Karpas-422 (cell line): ENCODE results near the gene CD70. TPM values are rescaled to one million over a fixed set of nuclear protein-coding genes. Genes with fewer than 3 reads are reported as not detected.
"Not testable (repeated sequence)": the region's sequence is repeated elsewhere in the genome, so short reads cannot be mapped to it uniquely, and the experiment has no call there.

Experiments used
- DNase-seq: peaks from one replicate; pipeline ENCODE4 v3.0.0-alpha.2; 2015
- H2AFZ ChIP-seq: fragments of 200-600 bp; sonication (generic); 2 replicates; pipeline ENCODE4 v1.6.1; 2014; ENCODE audit warnings: antibody characterized with exemption, low read length, mixed read lengths
- H3K27ac ChIP-seq: fragments of 200-600 bp; sonication (generic); 2 replicates; pipeline ENCODE4 v1.5.1; 2014; ENCODE audit warnings: mild to moderate bottlenecking, low read length, moderate library complexity
- H3K27me3 ChIP-seq: fragments of 200-600 bp; sonication (generic); 2 replicates; pipeline ENCODE4 v1.6.1; 2014; ENCODE audit warnings: low read length, mixed read lengths
- H3K36me3 ChIP-seq: fragments of 200-600 bp; sonication (generic); 2 replicates; pipeline ENCODE4 v1.6.1; 2014; ENCODE audit warnings: low read length, mixed read lengths; ENCODE audit not compliant: insufficient read depth
- H3K4me1 ChIP-seq: fragments of 200-600 bp; sonication (generic); 2 replicates; pipeline ENCODE4 v1.6.1; 2014; ENCODE audit warnings: mild to moderate bottlenecking, low read length, mixed read lengths
- H3K4me2 ChIP-seq: fragments of 200-600 bp; sonication (generic); 2 replicates; pipeline ENCODE4 v1.6.1; 2014; ENCODE audit warnings: low read length, low read depth, mild to moderate bottlenecking; ENCODE audit not compliant: poor library complexity, severe bottlenecking
- H3K4me3 ChIP-seq: fragments of 200-600 bp; sonication (generic); 2 replicates; pipeline ENCODE4 v1.5.1; 2014; ENCODE audit warnings: mild to moderate bottlenecking, antibody characterized with exemption, low read length, mixed read lengths
- H3K79me2 ChIP-seq: fragments of 200-600 bp; sonication (generic); 2 replicates; pipeline ENCODE4 v1.6.1; 2014; ENCODE audit warnings: mild to moderate bottlenecking, low read length, mixed read lengths
- H3K9ac ChIP-seq: fragments of 200-600 bp; sonication (generic); 2 replicates; pipeline ENCODE4 v1.6.0; 2014; ENCODE audit warnings: low read length
- H3K9me2 ChIP-seq: fragments of 200-600 bp; sonication (generic), shearing (Covaris generic); replicated peaks from 2 replicates; pipeline ENCODE4 v1.6.0; 2014; ENCODE audit warnings: mild to moderate bottlenecking, low read length, moderate library complexity; ENCODE audit not compliant: insufficient read depth
- H3K9me3 ChIP-seq: fragments of 300-700, 200-600 bp; sonication (generic); 2 replicates; pipeline ENCODE4 v1.6.1; 2014; ENCODE audit warnings: low read length, mixed read lengths
- H4K20me1 ChIP-seq: fragments of 200-600 bp; sonication (generic); 2 replicates; pipeline ENCODE4 v1.6.1; 2014; ENCODE audit warnings: mild to moderate bottlenecking, antibody characterized with exemption, low read length, low read depth; ENCODE audit not compliant: insufficient read depth
- total RNA-seq: library from RNA; depleted of rRNA; stranded (reverse); fragments of >200 nt; shearing (Covaris generic); gene quantifications from 2 replicates; pipeline ENCODE4 v1.2.3, GENCODE V29; 2014; ENCODE audit warnings: low replicate concordance

CD70 gene
- total RNA-seq, 1 experiment from 2014 or later = 12.6 TPM

DNA sequence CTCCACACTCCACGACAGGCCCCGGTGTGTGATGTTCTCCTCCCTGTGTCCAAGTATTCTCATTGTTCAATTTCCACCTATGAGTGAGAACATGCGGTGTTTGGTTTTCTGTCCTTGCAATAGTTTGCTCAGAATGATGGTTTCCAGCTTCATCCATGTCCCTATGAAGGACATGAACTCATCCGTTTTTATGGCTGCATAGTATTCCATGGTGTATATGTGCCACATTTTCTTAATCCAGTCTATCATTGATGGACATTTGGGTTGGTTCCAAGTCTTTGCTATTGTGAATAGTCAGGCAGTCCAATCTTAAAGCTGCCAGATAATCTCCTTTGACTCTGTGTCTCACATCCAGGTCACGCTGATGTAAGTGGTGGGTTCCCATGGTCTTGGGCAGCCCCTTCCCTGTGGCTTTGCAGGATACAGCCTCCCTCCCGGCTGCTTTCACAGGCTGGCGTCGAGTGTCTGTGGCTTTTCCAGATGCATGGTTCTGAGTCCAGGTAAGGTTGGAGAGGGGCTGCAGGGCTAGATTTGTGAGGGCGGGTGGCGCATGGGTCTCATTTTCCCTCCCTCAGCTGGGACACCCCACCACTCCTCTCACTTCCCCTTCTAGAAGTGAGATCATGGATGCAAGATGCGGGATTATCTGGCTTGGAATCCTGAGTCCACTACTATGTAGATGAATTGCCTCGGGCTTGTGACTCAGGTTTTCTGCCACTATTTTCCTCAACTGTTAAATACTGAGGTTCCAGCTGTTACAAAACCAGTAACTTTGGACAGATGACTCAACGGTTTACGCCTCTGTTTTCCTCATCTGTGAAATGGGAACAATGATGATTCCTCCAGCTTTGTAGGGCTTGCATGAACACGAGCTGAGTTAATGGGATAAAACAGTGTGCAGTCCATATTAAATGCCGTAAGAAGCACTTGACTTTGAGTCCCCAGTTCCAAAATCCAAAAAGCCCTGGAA is 8.2 kb downstream of the CD70 start:
- H3K9me2 ChIP-seq, H3K4me3 ChIP-seq, H3K4me2 ChIP-seq, DNase-seq, H3K27ac ChIP-seq, H3K27me3 ChIP-seq, H3K9ac ChIP-seq, H3K9me3 ChIP-seq, H2AFZ ChIP-seq, H3K79me2 ChIP-seq, H4K20me1 ChIP-seq, H3K36me3 ChIP-seq: not testable (repeated sequence)
- H3K4me1 ChIP-seq = peaks cover 29% of the 10 kb centered on the region

DNA sequence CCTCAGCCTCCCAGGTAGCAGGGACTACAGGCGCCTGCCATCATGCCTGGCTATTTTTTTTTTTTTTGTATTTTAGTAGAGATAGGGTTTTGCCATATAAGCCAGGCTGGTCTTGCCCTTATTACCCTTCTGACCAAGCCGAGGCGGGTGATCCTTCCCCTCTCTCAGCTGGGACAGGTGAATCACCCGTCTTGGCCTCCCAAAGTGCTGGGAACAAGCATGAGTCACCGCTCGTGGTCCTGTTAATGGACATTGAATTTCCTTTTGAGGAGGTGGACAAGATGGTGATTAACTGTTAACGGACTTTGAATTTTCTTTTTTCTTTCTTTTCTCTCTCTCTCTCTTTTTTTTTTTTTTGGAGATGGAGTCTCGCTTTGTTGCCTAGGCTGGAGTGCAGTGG is 10.6 kb downstream of the CD70 start:
- Histone ChIP-seq H3K4me1 (peaks cover 37% of the 10 kb centered on the region), H3K79me2 (no peaks in the 10 kb centered on the region), H3K4me2 (no peak overlapping the region), H3K9me2 (no peaks in the 10 kb centered on the region), H3K4me3 (no peak overlapping the region), H4K20me1 (no peaks in the 10 kb centered on the region), H2AFZ (no peak overlapping the region), H3K27ac (no peak overlapping the region), H3K9me3 (no peaks in the 10 kb centered on the region), H3K36me3 (no peaks in the 10 kb centered on the region), H3K27me3 (no peaks in the 10 kb centered on the region), H3K9ac (no peak overlapping the region)
- DNase-seq = no peak

DNA sequence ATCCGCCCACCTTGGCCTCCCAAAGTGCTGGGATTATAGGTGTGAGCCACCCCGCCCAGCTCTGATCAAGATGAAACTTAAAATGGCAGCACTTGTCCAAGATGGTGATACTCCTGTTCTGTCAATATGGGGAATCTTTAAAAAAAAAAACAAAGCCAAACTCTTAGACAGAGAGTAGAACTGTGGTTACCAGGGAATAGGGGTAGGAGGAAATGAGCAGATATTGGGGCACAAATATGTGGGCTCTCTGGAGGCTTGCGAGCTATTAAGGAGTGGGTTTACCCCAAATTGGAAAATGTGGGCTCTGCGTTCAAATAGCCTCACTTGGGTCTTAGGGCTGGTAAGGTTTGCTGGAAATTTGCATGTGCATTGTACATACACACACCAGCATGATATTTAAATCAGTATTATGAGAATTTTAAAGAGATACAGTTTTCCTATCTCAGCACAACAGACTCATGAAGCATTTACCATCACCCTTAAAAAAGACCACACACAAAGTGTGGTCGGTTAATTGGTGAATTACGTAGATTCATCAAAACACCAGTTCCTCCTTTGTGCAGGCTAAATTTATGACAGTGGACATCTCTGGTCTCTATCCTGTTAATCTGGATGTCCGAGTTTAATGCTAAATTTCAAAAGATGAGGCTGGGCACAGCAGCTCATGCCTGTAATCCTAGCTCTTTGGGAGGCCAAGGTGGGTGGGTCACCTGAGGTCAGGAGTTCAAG is 11.3 kb downstream of the CD70 start:
- Histone ChIP-seq H3K9ac (no peak overlapping the region), H3K9me3 (no peaks in the 10 kb centered on the region), H3K27me3 (no peaks in the 10 kb centered on the region), H3K4me3 (no peak overlapping the region), H3K79me2 (no peaks in the 10 kb centered on the region), H3K27ac (no peak overlapping the region), H3K36me3 (no peaks in the 10 kb centered on the region), H3K4me1 (peaks cover 37% of the 10 kb centered on the region), H4K20me1 (no peaks in the 10 kb centered on the region), H2AFZ (0 out of 2 replicates have a peak overlapping the region, but pooled peaks have one; percentile 3), H3K9me2 (no peaks in the 10 kb centered on the region), H3K4me2 (peak overlapping the region; percentile 2)
- DNase-seq = no peak

DNA sequence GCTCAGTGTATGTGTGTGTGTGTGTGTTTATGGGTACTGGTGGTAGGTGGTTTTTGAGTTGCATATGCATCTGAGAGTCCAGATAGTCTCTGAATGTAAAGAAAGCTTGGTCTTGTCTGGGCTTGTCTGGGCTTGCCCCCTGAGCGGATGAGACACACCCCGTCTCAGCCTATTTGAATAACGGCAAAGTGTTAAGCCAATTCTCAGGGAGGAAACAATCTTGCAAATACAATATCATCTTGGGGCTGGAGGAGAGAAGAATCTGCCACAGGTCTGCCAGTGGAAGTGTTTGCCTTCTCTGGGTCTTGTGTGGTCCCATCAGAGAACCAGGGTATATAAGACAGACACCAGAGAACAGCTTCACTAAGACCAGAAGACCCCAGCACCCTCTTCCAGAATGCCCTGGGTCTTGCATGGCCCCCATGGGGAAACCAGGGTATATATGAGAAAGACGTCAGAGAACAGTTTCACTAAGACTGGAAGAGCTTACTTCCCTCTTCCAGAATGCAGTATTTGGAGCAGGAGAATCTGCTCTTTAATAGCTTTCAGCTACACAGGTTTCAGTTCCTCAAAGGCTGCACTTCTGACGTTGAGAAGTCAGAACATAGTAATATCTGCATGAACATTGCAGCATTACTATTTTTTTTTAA is 13.3 kb downstream of the CD70 start:
- H4K20me1 ChIP-seq = no peaks in the 10 kb centered on the region
- H3K27ac ChIP-seq = peak overlapping the region; percentile 99
- peak overlapping the region; percentile 68 for H2AFZ ChIP-seq
- H3K79me2 ChIP-seq = no peaks in the 10 kb centered on the region
- DNase-seq = peak; percentile 91
- no peaks in the 10 kb centered on the region for H3K27me3 ChIP-seq
- no peaks in the 10 kb centered on the region for H3K9me2 ChIP-seq
- peak overlapping the region; percentile 66 for H3K9ac ChIP-seq
- H3K36me3 ChIP-seq = no peaks in the 10 kb centered on the region
- H3K4me2 ChIP-seq = peak overlapping the region; percentile 83
- H3K4me3 ChIP-seq = peak overlapping the region; percentile 51; the same call in 1 of the 2 replicates
- H3K9me3 ChIP-seq = no peaks in the 10 kb centered on the region
- peaks cover 37% of the 10 kb centered on the region for H3K4me1 ChIP-seq

DNA sequence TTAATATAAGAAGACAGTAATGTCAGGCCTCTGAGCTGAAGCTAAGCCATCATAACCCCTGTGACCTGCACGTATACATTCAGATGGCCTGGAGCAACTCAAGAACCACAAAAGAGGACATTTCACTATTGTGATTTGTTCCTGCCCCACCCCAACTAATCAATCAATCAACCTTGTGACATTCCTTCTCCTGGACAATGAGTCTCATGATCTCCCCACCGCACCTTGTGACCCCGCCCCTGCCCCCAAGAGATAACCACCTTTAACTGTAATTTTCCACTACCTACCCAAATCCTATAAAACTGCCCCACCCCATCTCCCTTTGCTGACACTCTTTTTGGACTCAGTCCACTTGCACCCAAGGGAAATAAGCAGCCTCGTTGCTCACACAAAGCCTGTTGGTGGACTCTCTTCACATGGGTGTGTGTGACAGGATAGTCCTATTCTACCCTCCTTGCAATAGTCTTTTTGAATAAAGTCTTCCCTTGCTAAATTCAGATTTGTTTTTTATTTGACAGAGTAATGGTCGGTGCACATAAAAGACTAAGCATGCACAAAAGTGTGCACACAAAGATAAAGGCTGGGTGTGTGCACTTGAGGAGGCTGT is 14.0 kb downstream of the CD70 start:
- Histone ChIP-seq H3K4me3 (peak overlapping the region; percentile 50; the same call in 1 of the 2 replicates), H3K4me1 (peaks cover 37% of the 10 kb centered on the region), H3K4me2 (peak overlapping the region; percentile 83), H2AFZ (peak overlapping the region; percentile 68), H3K27ac (peak overlapping the region; percentile 99), H3K36me3 (no peaks in the 10 kb centered on the region), H3K9ac (peak overlapping the region; percentile 66), H3K9me2 (no peaks in the 10 kb centered on the region), H3K79me2 (no peaks in the 10 kb centered on the region), H3K27me3 (no peaks in the 10 kb centered on the region), H4K20me1 (no peaks in the 10 kb centered on the region), H3K9me3 (no peaks in the 10 kb centered on the region)
- DNase-seq = peak; percentile 49

DNA sequence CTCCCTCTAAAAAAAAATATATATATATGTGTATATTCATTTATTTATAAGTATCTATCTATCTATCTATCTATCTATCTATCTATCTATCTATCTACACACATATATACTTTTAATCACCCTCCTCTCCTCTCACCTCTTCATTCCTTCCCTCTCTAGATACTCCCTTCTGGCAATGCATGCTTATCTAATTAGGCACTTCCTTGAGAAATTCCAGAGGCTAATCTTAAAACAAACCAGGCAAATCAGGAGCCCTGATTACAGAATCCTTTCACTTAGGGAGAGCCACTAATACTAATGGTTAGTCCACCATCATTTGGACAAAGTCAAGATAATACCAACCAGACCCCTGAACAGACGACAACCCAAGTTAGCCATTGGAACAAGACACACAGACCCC is 17.6 kb downstream of the CD70 start:
- DNase-seq = no peak
- no peak overlapping the region for H3K27ac ChIP-seq
- H3K27me3 ChIP-seq = 0 out of 2 replicates have a peak, but pooled peaks cover 2% of the 10 kb centered on the region
- H3K4me3 ChIP-seq = no peak overlapping the region
- H3K4me2 ChIP-seq = no peak overlapping the region
- no peaks in the 10 kb centered on the region for H3K36me3 ChIP-seq
- H2AFZ ChIP-seq = no peak overlapping the region
- no peaks in the 10 kb centered on the region for H3K9me3 ChIP-seq
- H3K9ac ChIP-seq = no peak overlapping the region
- no peaks in the 10 kb centered on the region for H4K20me1 ChIP-seq
- no peaks in the 10 kb centered on the region for H3K79me2 ChIP-seq
- H3K4me1 ChIP-seq = peaks cover 27% of the 10 kb centered on the region
- H3K9me2 ChIP-seq = no peaks in the 10 kb centered on the region

DNA sequence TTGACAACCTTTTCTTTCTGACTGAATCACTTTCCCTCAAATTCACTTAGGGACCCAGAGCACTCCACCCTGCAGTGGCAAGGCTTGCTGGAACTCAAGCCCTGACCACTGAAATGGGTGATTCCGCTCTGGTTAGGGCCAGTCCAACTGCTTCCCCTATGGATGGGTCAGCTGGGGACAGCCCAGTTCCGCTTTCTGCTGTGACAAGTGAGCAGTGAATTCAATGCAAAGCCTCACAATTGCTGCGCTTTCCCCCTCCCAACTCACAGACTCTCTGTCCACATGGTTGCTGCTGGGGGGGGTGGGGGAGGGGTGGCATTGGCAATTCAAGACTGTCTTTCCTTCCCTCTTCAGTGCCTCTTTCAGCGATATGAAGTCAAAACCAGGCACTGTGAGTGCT is 18.7 kb downstream of the CD70 start:
- H3K9me3 ChIP-seq = no peaks in the 10 kb centered on the region
- no peak overlapping the region for H3K4me2 ChIP-seq
- H3K36me3 ChIP-seq = no peaks in the 10 kb centered on the region
- H3K9ac ChIP-seq = no peak overlapping the region
- no peaks in the 10 kb centered on the region for H3K9me2 ChIP-seq
- no peaks in the 10 kb centered on the region for H4K20me1 ChIP-seq
- no peak overlapping the region for H3K4me3 ChIP-seq
- H3K4me1 ChIP-seq = peaks cover 16% of the 10 kb centered on the region
- H3K27me3 ChIP-seq = 0 out of 2 replicates have a peak, but pooled peaks cover 2% of the 10 kb centered on the region
- DNase-seq = no peak
- H3K27ac ChIP-seq = no peak overlapping the region
- no peak overlapping the region for H2AFZ ChIP-seq
- H3K79me2 ChIP-seq = no peaks in the 10 kb centered on the region
